ENCODE data around the gene RAB3GAP1.

DNA sequence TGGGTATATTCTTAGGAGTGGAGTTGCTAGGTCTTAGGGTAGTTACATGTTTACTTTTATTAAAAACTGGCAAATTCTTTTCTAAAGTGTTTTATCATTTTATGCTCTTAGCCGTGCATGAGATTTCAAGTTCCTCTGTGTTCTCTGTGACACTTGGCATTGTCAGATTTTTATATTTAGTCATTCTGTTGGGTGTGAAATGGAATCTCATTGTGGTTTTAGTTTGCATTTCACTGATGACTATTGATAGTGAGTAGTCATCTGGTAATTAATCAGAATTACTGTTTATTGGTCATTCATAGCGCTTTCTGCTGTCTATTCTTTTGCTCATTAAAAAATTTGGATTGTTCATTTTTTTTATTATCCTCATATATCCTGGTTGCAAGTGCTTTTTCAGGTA lies 34.1 kb downstream of the RAB3GAP1 start:
- TF ChIP-seq, protein P1, sequence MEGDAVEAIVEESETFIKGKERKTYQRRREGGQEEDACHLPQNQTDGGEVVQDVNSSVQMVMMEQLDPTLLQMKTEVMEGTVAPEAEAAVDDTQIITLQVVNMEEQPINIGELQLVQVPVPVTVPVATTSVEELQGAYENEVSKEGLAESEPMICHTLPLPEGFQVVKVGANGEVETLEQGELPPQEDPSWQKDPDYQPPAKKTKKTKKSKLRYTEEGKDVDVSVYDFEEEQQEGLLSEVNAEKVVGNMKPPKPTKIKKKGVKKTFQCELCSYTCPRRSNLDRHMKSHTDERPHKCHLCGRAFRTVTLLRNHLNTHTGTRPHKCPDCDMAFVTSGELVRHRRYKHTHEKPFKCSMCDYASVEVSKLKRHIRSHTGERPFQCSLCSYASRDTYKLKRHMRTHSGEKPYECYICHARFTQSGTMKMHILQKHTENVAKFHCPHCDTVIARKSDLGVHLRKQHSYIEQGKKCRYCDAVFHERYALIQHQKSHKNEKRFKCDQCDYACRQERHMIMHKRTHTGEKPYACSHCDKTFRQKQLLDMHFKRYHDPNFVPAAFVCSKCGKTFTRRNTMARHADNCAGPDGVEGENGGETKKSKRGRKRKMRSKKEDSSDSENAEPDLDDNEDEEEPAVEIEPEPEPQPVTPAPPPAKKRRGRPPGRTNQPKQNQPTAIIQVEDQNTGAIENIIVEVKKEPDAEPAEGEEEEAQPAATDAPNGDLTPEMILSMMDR (IDR thresholded peaks at IDR 0.05; ENCODE audit: low read length), result no peak
- TF ChIP-seq EZH2 (optimal IDR thresholded peaks at IDR 0.05; ENCODE audit: low read depth, low read length), result no peak
- no peak for TF ChIP-seq EZH2phosphoT487 (IDR thresholded peaks at IDR 0.05; ENCODE audit: low read length)
